Effector memory CD8-positive, alpha-beta T cell (primary cell): ENCODE measurements around the gene TRERF1.

Experiments
- ATAC-seq: fragments of 150-1000 bp; cut with Tn5 transposase; replicated peaks from 2 replicates; pipeline ENCODE4 v1.10.0; 2021; ENCODE audit warnings: mild to moderate bottlenecking, moderate library complexity
- DNase-seq, 3 experiments: peaks; one replicate each; pipeline ENCODE4 v3.0.0; 2021
- H3K27ac Mint-ChIP-seq, 2 donors: one replicate each; pipeline ENCODE4 v1.8.0; 2022; ENCODE audit warnings: mild to moderate bottlenecking in 2 of 2, mixed read lengths in 2 of 2, moderate library complexity in 2 of 2
- H3K27me3 Mint-ChIP-seq, 2 donors: one replicate each; pipeline ENCODE4 v1.8.0; 2022; ENCODE audit warnings: mixed read lengths in 2 of 2
- H3K36me3 Mint-ChIP-seq: one replicate; pipeline ENCODE4 v1.8.0; 2022; ENCODE audit warnings: mild to moderate bottlenecking, moderate library complexity, mixed read lengths; ENCODE audit not compliant: insufficient read depth
- H3K4me1 Mint-ChIP-seq, 2 donors: one replicate each; pipeline ENCODE4 v1.8.0; 2022; ENCODE audit warnings: low read depth in 2 of 2, mixed read lengths in 2 of 2
- H3K4me3 Mint-ChIP-seq, 2 donors: one replicate each; pipeline ENCODE4 v1.8.0; 2022; ENCODE audit warnings: mild to moderate bottlenecking in 2 of 2, mixed read lengths in 2 of 2, moderate library complexity in 2 of 2
- H3K9me3 Mint-ChIP-seq, 2 donors: one replicate each; pipeline ENCODE4 v1.8.0; 2022; ENCODE audit warnings: mixed read lengths in 2 of 2

The TRERF1 gene

GRCh38 chr6:42315991-42316970 is 135.4 kb downstream of the TRERF1 start:
- H3K4me1 Mint-ChIP-seq, result peaks cover 54 to 72% of the 10 kb centered on the region in 2 donors
- no peaks in the 10 kb centered on the region for H3K27me3 Mint-ChIP-seq
- H3K9me3 Mint-ChIP-seq, result no peaks in the 10 kb centered on the region
- ATAC-seq (peak; percentile 37), DNase-seq (no peak)
- H3K27ac Mint-ChIP-seq, result peak overlapping the region; percentile 82 to 88
- peaks cover 7% of the 10 kb centered on the region for H3K36me3 Mint-ChIP-seq
- H3K4me3 Mint-ChIP-seq, result peak overlapping the region in 1 of 2 donors; percentile 45

DNA sequence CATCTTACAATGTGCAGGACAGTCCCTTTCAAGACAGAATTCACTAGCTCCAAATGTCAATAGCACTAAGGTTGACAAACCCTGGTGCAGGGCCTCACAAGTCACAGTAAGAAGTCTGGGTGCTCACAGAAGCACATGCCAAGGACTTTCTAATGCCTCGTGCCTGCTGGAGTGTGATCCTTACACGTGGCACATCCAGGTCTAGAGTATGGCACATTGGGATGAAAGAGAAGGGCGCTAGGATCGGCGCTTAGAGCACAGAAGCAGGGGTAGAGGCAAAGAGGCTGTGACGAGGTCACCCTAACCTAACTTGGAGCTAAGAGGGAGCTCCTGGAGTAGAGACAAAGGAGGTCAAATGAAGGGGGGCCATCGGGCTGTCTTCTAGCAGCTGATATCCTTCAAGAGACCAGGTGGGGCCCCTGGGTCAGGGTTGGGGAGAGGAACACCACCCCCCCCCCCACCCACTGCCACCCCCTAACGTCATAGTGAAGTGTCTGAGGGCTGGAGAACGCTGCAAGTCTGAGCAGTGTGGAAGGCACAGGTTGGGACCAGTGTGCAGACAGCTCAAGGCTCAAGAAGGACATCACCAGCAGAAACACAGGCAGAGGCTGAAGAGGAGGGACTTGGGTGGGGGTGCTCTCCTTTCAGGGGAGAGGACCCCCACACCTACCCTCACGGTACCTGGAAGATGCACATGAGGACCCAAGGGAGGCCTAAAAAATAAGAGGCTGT is 136.3 kb downstream of the TRERF1 start:
- peaks cover 6% of the 10 kb centered on the region for H3K36me3 Mint-ChIP-seq
- no peaks in the 10 kb centered on the region for H3K27me3 Mint-ChIP-seq
- ATAC-seq, result peak; percentile 27
- H3K9me3 Mint-ChIP-seq, result no peaks in the 10 kb centered on the region
- no peak for DNase-seq
- peaks cover 52 to 64% of the 10 kb centered on the region in 2 donors for H3K4me1 Mint-ChIP-seq
- peak overlapping the region; percentile 11 to 88 for H3K27ac Mint-ChIP-seq
- H3K4me3 Mint-ChIP-seq, result no peak overlapping the region

DNA sequence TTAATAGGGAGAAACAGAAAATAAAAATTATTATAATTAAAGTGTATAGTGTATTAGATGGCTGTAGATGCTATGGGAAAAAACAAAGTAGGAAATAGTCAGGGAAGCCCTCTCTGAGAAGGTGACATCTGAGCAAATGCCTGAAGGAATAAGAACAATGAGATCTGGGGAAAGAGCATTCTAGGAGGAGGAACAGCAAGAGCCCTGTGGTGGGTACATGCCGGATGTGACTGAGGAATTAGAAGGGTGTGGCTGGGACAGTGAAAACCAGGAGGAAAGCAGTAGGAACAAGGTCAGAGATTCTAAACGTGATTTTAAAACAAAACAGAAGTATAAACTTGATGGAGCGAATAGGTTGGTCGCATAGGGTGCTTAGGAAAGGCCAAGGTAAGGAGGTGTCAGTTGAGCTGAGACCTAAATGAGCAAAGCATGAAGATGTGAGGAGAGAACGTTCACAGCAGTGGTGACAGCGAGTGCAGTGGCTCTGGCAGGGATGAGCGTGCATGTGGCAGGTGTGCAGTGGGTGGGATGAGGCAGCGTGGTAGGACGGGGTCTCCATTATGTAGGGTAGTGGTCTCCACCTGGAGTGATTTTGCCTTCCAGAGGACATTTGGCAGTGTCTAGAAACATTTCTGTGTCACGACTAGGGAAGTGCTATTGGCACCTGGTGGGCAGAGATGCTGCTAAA is 137.0 kb downstream of the TRERF1 start:
- Mint-ChIP-seq H3K27ac (peak overlapping the region; percentile 11 to 88), H3K9me3 (no peaks in the 10 kb centered on the region), H3K36me3 (peaks cover 6% of the 10 kb centered on the region), H3K27me3 (no peaks in the 10 kb centered on the region), H3K4me1 (peaks cover 51 to 66% of the 10 kb centered on the region in 2 donors), H3K4me3 (peak overlapping the region in 1 of 2 donors; percentile 4)
- DNase-seq (no peak), ATAC-seq (no peak)

GRCh38 chr6:42313941-42314570 is 137.7 kb downstream of the TRERF1 start:
- no peak for DNase-seq
- Mint-ChIP-seq H3K27ac (peak overlapping the region; percentile 82 to 88), H3K36me3 (peaks cover 6% of the 10 kb centered on the region), H3K27me3 (no peaks in the 10 kb centered on the region), H3K4me3 (no peak overlapping the region), H3K4me1 (peaks cover 48 to 62% of the 10 kb centered on the region in 2 donors), H3K9me3 (no peaks in the 10 kb centered on the region)
- no peak for ATAC-seq

DNA sequence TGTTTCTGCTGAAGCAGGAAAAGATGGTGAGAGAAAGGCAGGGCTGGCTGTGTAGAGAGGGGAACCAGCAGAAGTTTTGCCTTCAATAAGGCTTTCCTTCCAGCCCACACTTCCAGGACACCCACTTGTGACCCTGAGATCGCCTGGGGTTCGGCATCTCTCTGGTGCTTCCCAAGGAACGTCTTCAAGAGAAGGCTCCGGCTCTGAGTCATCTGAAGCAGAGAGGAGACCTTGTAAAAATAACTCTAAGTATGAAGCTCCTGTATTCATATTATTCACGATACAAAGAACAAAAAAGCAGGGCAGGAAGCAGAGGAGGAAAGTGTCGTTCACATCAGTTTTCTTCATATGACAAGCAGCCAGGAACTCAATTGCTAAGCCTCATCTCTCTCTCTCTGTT is 138.7 kb downstream of the TRERF1 start:
- H3K36me3 Mint-ChIP-seq, result peaks cover 6% of the 10 kb centered on the region
- peak overlapping the region; percentile 42 to 55 for H3K4me3 Mint-ChIP-seq
- ATAC-seq (no peak), DNase-seq (no peak)
- H3K9me3 Mint-ChIP-seq, result no peaks in the 10 kb centered on the region
- H3K4me1 Mint-ChIP-seq, result peaks cover 44 to 58% of the 10 kb centered on the region in 2 donors
- H3K27me3 Mint-ChIP-seq, result no peaks in the 10 kb centered on the region
- H3K27ac Mint-ChIP-seq, result peak overlapping the region; percentile 82 to 88

GRCh38 chr6:42307141-42307470 is 144.6 kb downstream of the TRERF1 start:
- ATAC-seq (no peak), DNase-seq (no peak)
- Mint-ChIP-seq H3K4me1 (peaks cover 19 to 38% of the 10 kb centered on the region in 2 donors), H3K9me3 (no peaks in the 10 kb centered on the region), H3K4me3 (no peak overlapping the region), H3K27me3 (no peaks in the 10 kb centered on the region), H3K27ac (peak overlapping the region in 1 of 2 donors; percentile 12), H3K36me3 (peaks cover 6% of the 10 kb centered on the region)

DNA sequence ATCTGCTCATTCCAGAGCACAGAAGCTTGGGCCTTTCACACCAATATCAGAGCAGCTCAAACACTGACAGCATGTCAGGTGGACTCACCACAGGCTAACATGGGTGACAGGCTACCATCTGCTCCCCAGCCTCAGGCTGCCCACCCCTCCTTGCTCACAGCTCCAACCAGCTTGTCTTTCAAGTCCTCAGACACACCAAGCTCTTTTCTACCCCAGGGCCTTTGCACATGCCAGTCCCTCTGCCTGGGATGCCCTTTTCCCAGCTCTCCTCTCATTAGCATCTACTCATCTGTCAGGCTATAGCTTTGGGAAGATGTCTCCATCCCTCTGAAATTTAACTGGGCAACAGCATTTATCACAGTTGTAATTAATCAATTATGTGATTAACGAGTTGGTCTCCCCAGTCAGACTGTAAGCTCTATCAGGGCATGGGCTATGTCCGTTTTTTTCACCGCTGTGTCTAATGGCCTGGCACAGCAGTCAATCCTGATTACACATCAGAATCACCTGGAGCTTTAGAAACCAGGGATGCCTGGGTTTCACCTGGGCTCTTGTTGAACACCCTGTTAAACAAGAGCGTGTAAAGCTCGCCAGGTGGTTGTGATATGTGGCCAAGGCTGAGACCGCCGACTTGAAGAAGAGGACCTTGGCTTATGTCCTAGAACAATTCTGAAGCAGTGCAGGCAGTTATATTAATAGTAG is 145.1 kb downstream of the TRERF1 start:
- ATAC-seq, result no peak
- peaks cover 2% of the 10 kb centered on the region for H3K36me3 Mint-ChIP-seq
- H3K27ac Mint-ChIP-seq, result peak overlapping the region; percentile 61 to 91
- H3K27me3 Mint-ChIP-seq, result no peaks in the 10 kb centered on the region
- H3K4me1 Mint-ChIP-seq, result peaks cover 22 to 34% of the 10 kb centered on the region in 2 donors
- no peaks in the 10 kb centered on the region for H3K9me3 Mint-ChIP-seq
- no peak overlapping the region for H3K4me3 Mint-ChIP-seq
- DNase-seq, result no peak

DNA sequence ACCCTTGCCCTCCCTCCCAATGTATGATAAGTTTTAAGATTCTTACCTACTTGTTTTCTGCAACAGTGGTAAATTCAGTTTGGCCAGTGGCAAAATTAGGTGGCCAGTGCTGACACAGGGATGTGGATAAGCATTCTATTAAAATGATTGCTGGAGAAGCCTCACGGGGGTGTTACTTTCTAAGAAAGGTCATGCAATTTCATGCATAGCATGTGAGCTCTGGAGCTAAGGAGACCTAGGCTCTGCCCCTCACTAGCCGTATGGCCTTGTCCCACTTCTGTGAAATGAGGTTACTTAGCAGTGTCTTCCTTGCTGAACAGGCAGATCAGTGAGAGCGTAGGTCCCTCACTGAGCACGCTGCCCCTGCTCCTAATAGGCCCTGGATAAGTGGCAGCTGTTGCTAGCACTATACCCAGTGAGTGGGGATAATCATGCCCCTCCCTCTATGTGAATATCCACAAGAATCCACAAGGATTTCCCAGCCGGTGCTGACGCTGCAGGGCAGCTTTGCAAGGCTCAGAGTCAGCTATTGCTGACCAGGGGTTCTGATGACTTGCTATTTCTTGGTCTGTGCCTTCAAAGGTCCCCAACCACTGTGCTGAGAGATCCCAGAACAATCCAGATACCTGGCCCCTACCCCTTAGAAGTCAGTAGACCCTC is 147.5 kb downstream of the TRERF1 start:
- H3K27ac Mint-ChIP-seq, result peak overlapping the region; percentile 25 to 91
- H3K9me3 Mint-ChIP-seq, result no peaks in the 10 kb centered on the region
- H3K4me3 Mint-ChIP-seq, result no peak overlapping the region

GRCh38 chr6:42302411-42302810 is 149.3 kb downstream of the TRERF1 start:
- Mint-ChIP-seq H3K27ac (peak overlapping the region in 1 of 2 donors; percentile 59), H3K9me3 (no peaks in the 10 kb centered on the region), H3K4me3 (no peak overlapping the region), H3K4me1 (peaks cover 21 to 43% of the 10 kb centered on the region in 2 donors), H3K27me3 (no peaks in the 10 kb centered on the region), H3K36me3 (peaks cover 24% of the 10 kb centered on the region)
- no peak for ATAC-seq
- no peak for DNase-seq

More for the DNA sequence above, 147.5 kb downstream of the TRERF1 start:
- DNase-seq, result no peak
- peaks cover 22 to 34% of the 10 kb centered on the region in 2 donors for H3K4me1 Mint-ChIP-seq
- peaks cover 11% of the 10 kb centered on the region for H3K36me3 Mint-ChIP-seq
- ATAC-seq, result no peak
- H3K27me3 Mint-ChIP-seq, result no peaks in the 10 kb centered on the region

GRCh38 chr6:42301986-42302385 is 149.7 kb downstream of the TRERF1 start:
- Mint-ChIP-seq H3K27me3 (no peaks in the 10 kb centered on the region), H3K36me3 (peaks cover 24% of the 10 kb centered on the region), H3K4me3 (no peak overlapping the region), H3K9me3 (no peaks in the 10 kb centered on the region), H3K27ac (peak overlapping the region; percentile 35 to 59), H3K4me1 (peaks cover 24 to 47% of the 10 kb centered on the region in 2 donors)
- ATAC-seq (no peak), DNase-seq (no peak)

DNA sequence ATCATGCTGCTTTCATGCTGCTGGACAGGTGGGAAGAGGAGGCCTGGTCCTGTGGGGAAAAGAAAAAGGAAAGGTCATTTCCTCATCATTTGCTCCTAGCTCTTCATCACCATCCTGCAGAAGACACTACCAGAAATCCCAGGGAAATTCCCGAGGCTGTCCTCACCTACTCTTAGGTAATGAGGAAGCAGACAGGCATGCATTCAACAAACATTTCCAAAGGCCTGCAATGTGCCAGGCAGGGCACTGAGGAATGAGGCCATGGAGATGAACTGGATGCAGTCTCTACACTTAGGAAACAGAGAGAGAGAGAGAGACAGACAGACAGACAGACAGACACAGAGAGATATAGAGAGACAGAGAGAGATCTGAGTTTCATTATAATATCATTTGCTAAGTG is 151.0 kb downstream of the TRERF1 start:
- H3K9me3 Mint-ChIP-seq, result no peaks in the 10 kb centered on the region
- H3K4me3 Mint-ChIP-seq, result no peak overlapping the region
- ATAC-seq, result no peak
- no peaks in the 10 kb centered on the region for H3K27me3 Mint-ChIP-seq
- peaks cover 33 to 52% of the 10 kb centered on the region in 2 donors for H3K4me1 Mint-ChIP-seq
- peak overlapping the region; percentile 4 to 59 for H3K27ac Mint-ChIP-seq
- no peak for DNase-seq
- peaks cover 24% of the 10 kb centered on the region for H3K36me3 Mint-ChIP-seq

GRCh38 chr6:42300185-42300584 is 151.5 kb downstream of the TRERF1 start:
- H3K27me3 Mint-ChIP-seq, result no peaks in the 10 kb centered on the region
- H3K27ac Mint-ChIP-seq, result peak overlapping the region in 1 of 2 donors; percentile 59

More at GRCh38 chr6:42300185-42300584, 151.5 kb downstream of the TRERF1 start:
- DNase-seq, result no peak
- H3K9me3 Mint-ChIP-seq, result no peaks in the 10 kb centered on the region
- H3K4me3 Mint-ChIP-seq, result no peak overlapping the region
- peaks cover 36 to 52% of the 10 kb centered on the region in 2 donors for H3K4me1 Mint-ChIP-seq
- H3K36me3 Mint-ChIP-seq, result peaks cover 24% of the 10 kb centered on the region
- ATAC-seq, result no peak
